ENCODE results near the gene DDX25.

- no peak for TF ChIP-seq CTCF (IDR thresholded peaks at IDR 0.05)
- TF ChIP-seq EP300 (IDR thresholded peaks at IDR 0.05), result no peak
Measured at GRCh38 chr11:125945011-125945796, 40.9 kb downstream of the DDX25 start.
